ENCODE data around the gene LTV1. TPM values are rescaled to one million over a fixed set of nuclear protein-coding genes. Genes with fewer than 3 reads are reported as not detected.
"Not testable (repeated sequence)": the region's sequence is repeated elsewhere in the genome, so short reads cannot be mapped to it uniquely, and the experiment has no call there.

LTV1 gene
- total RNA-seq, 2 experiments from 2014 or later, result 18.3 to 18.8 TPM

- DNase-seq, POLR2A ChIA-PET, H3K27me3 Mint-ChIP-seq, H3K27ac Mint-ChIP-seq, H3K9me3 Mint-ChIP-seq, H3K4me3 Mint-ChIP-seq, H3K4me1 Mint-ChIP-seq: not testable (repeated sequence)
- CTCF ChIA-PET, result interaction anchor here (1.1 kb wide), 1 partner anchor 309 kb away, joined by 3 read pairs; no protein-coding TSS in a partner anchor
- peaks cover 95% of the 10 kb centered on the region for H3K36me3 Mint-ChIP-seq (ENCODE audit: low read depth)
These were observed 11.9 kb downstream of the LTV1 start for GRCh38 chr6:143855057-143855456.

DNA sequence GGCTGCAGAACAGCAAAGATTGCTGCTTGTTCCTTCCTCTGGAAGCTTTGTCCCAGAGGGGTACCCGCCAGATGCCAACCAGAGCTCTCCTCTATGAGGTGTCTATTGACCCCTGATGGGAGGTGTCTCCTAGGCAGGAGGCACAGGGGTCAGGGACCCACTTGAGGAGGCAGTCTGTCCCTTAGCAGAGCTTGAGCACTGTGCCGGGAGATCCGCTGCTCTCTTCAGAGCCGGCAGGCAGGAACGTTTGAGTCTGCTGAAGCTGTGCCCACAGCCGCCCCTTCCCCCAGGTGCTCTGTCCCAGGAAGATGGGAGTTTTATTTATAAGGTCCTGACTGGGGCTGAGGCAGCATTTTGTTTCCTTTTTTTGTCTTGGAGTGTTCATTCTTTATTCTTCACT, 13.6 kb downstream of the LTV1 start:
- POLR2A ChIA-PET, H3K27ac Mint-ChIP-seq, CTCF ChIA-PET, H3K27me3 Mint-ChIP-seq, H3K4me3 Mint-ChIP-seq, H3K4me1 Mint-ChIP-seq, H3K9me3 Mint-ChIP-seq, DNase-seq: not testable (repeated sequence)
- peaks cover 90% of the 10 kb centered on the region for H3K36me3 Mint-ChIP-seq (ENCODE audit: low read depth)

DNA sequence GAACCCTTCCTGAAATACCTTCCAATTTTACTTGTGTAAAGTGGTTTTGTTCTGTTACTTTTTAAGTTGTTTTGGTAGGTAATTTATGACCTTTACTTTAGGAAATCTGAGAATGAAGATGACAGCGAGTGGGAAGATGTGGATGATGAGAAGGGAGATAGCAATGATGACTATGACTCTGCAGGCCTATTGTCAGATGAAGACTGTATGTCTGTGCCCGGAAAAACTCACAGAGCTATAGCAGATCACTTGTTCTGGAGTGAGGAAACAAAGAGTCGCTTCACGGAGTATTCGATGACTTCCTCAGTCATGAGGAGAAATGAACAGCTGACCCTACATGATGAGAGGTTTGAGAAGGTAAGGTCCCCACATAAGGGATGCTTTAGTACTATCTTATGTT, 14.5 kb downstream of the LTV1 start:
- no peaks in the 10 kb centered on the region for H3K27me3 Mint-ChIP-seq
- no peak for DNase-seq
- H3K36me3 Mint-ChIP-seq (ENCODE audit: low read depth), result peaks cover 85% of the 10 kb centered on the region
- no peak overlapping the region for H3K27ac Mint-ChIP-seq
- CTCF ChIA-PET, result no interaction called here
- H3K4me1 Mint-ChIP-seq, result no peaks in the 10 kb centered on the region
- POLR2A ChIA-PET, result interaction anchor here (0.8 kb wide), 1 partner anchor 13 kb away, joined by 5 read pairs; no protein-coding TSS in a partner anchor
- H3K4me3 Mint-ChIP-seq, result no peak overlapping the region
- H3K9me3 Mint-ChIP-seq, result peaks cover 2% of the 10 kb centered on the region

DNA sequence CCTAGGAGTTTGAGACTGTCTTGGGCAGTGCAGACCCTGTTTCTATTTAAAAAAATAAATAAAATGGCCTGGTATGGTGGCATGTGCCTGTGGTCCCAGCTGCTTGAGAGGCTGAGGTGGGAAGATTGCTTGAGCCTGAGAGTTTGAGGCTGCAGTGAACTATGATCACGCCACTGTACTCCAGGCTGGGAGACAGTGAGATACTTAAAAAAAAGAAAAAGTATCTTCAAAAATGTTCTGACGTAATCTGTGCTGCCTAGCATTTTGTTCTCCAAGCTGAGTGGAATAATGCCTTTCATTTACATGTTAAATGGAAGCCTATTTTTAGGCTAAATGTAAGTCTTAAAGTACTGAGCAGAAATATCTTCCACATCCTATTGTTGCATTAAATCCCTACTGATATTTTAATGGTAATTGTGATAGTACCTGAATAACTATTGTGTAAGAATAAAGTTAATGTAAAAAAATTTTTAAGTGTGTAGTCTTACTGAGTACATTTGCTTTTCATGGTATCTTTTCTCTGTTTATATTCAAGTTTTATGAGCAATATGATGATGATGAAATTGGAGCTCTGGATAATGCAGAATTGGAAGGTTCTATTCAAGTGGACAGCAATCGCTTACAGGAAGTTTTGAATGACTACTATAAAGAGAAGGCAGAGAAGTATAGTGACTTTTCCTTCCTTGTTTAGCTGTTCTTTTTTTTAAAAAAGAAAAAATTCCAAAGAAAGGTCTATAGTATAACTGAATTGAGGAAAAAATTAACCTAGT, 16.9 kb downstream of the LTV1 start:
- Mint-ChIP-seq H3K36me3 (ENCODE audit: low read depth) (peaks cover 76% of the 10 kb centered on the region), H3K27ac (no peak overlapping the region), H3K27me3 (no peaks in the 10 kb centered on the region), H3K9me3 (no peaks in the 10 kb centered on the region), H3K4me1 (no peaks in the 10 kb centered on the region), H3K4me3 (no peak overlapping the region)
- ChIA-PET POLR2A (interaction anchor here (5.0 kb wide), 1 partner anchor 16 kb away, joined by 20 read pairs; the partner anchor contains the start of gene LTV1), CTCF (interaction anchor here (2.1 kb wide), 1 partner anchor 285 kb away, joined by 5 read pairs; no protein-coding TSS in a partner anchor)
- DNase-seq, result no peak

GRCh38 chr6:143863771-143864170, 20.6 kb downstream of the LTV1 start:
- H3K4me3 Mint-ChIP-seq, result no peak overlapping the region
- DNase-seq, result no peak
- H3K4me1 Mint-ChIP-seq, result no peaks in the 10 kb centered on the region
- no peaks in the 10 kb centered on the region for H3K27me3 Mint-ChIP-seq
- peaks cover 4% of the 10 kb centered on the region for H3K9me3 Mint-ChIP-seq
- ChIA-PET POLR2A (interaction anchor here (5.0 kb wide), 1 partner anchor 20 kb away, joined by 20 read pairs; the partner anchor contains the start of gene LTV1), CTCF (interaction anchor here (1.3 kb wide), 1 partner anchor 288 kb away, joined by 3 read pairs; no protein-coding TSS in a partner anchor)
- peaks cover 54% of the 10 kb centered on the region for H3K36me3 Mint-ChIP-seq (ENCODE audit: low read depth)
- H3K27ac Mint-ChIP-seq, result no peak overlapping the region

- POLR2A ChIA-PET, result no interaction called here
- no peak within 1 kb of the TSS for H3K4me3 Mint-ChIP-seq
- peaks cover 50% of the 10 kb centered on the region for H3K36me3 Mint-ChIP-seq (ENCODE audit: low read depth)
- CTCF ChIA-PET, result interaction anchor here (1.3 kb wide), 1 partner anchor 288 kb away, joined by 3 read pairs; no protein-coding TSS in a partner anchor
- no peaks in the 10 kb centered on the region for H3K27me3 Mint-ChIP-seq
- H3K27ac Mint-ChIP-seq, result no peak within 1 kb of the TSS
- H3K4me1 Mint-ChIP-seq, result no peaks in the 10 kb centered on the region
- no peak for DNase-seq
- H3K9me3 Mint-ChIP-seq, result peaks cover 4% of the 10 kb centered on the region
These were observed 21.1 kb downstream of the LTV1 start, which contains the start of gene ZC2HC1B for GRCh38 chr6:143864234-143864633. ZC2HC1B (plus strand) TSS chr6:143864474; CDS start chr6:143864540, 66 bp downstream.

GRCh38 chr6:143867236-143867635, 24.1 kb downstream of the LTV1 start:
- no peak overlapping the region for H3K27ac Mint-ChIP-seq

DNA sequence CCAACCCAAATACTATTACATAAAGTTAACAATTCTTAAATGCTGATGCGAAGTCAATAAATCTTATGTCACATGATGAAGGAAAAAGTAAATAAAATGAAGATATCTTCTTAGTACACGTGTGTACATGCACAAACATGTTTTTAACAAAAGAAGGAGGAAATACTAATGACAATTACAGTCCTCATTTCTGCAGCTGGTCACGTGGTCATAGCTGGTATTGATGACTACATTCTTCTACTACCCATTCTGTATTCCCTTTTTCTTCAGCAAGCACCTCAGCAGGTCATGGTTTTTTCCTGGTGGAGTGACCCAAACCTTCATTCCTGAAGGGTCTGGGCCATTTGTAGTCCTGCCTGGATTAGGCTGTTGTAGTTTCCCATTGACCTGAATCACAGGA, 25.7 kb downstream of the LTV1 start:
- H3K4me3 Mint-ChIP-seq, DNase-seq: not testable (repeated sequence)

More at GRCh38 chr6:143867236-143867635, 24.1 kb downstream of the LTV1 start:
- Mint-ChIP-seq H3K4me1 (peaks cover 3% of the 10 kb centered on the region), H3K9me3 (peaks cover 6% of the 10 kb centered on the region), H3K4me3 (no peak overlapping the region), H3K27me3 (no peaks in the 10 kb centered on the region), H3K36me3 (ENCODE audit: low read depth) (peaks cover 30% of the 10 kb centered on the region)
- ChIA-PET POLR2A (interaction anchor here (1.1 kb wide), 1 partner anchor 24 kb away, joined by 4 read pairs; the partner anchor contains the start of gene LTV1), CTCF (no interaction called here)
- DNase-seq, result no peak

DNA sequence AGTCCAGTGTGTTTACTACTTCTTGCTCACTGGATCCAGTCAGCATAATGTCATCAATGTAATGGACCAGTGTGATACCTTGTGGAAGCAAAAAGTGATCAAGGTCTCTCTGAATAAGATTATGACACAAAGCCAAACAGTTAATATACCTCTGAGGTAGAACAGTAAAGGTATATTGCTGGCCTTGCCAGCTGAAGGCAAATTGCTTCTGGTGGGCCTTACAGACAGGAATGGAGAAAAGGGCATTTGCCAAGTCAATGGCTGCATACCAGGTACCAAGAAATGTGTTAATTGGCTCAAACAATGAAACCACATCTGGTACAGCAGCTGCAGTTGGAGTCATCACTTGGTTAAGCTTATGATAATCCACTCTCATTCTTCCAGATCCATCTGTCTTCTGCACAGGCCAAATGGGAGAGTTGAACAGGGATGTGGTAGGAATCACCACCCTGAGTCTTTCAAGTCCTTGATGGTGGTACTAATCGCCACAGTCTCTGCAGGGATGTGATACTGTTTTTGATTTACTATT, 28.1 kb downstream of the LTV1 start:
- CTCF ChIA-PET, result interaction anchor here (0.6 to 1.5 kb wide), 2 partner anchors 27 to 279 kb away, joined by 3 to 6 read pairs; partner anchors contain the start of gene LTV1
- DNase-seq, H3K27ac Mint-ChIP-seq, H3K27me3 Mint-ChIP-seq, H3K4me3 Mint-ChIP-seq: not testable (repeated sequence)
- H3K4me1 Mint-ChIP-seq, result peaks cover 15% of the 10 kb centered on the region
- peaks cover 12% of the 10 kb centered on the region for H3K36me3 Mint-ChIP-seq (ENCODE audit: low read depth)
- H3K9me3 Mint-ChIP-seq, result peaks cover 22% of the 10 kb centered on the region
- POLR2A ChIA-PET, result interaction anchor here (1.9 kb wide), 1 partner anchor 28 kb away, joined by 6 read pairs; the partner anchor contains the start of gene LTV1

More for the DNA sequence above, 25.7 kb downstream of the LTV1 start:
- POLR2A ChIA-PET, H3K27me3 Mint-ChIP-seq, CTCF ChIA-PET, H3K27ac Mint-ChIP-seq: not testable (repeated sequence)
- Mint-ChIP-seq H3K9me3 (peaks cover 11% of the 10 kb centered on the region), H3K36me3 (ENCODE audit: low read depth) (peaks cover 21% of the 10 kb centered on the region), H3K4me1 (peaks cover 15% of the 10 kb centered on the region)

GRCh38 chr6:143872201-143872600, 29.1 kb downstream of the LTV1 start:
- Mint-ChIP-seq H3K36me3 (ENCODE audit: low read depth) (peaks cover 8% of the 10 kb centered on the region), H3K9me3 (peaks cover 23% of the 10 kb centered on the region), H3K27ac (no peak overlapping the region), H3K4me3 (no peak overlapping the region), H3K27me3 (no peaks in the 10 kb centered on the region), H3K4me1 (peaks cover 15% of the 10 kb centered on the region)
- POLR2A ChIA-PET, result interaction anchor here (1.9 kb wide), 1 partner anchor 29 kb away, joined by 6 read pairs; the partner anchor contains the start of gene LTV1
- DNase-seq, result no peak
- CTCF ChIA-PET, result interaction anchor here (0.6 to 1.5 kb wide), 2 partner anchors 28 to 280 kb away, joined by 3 to 6 read pairs; partner anchors contain the start of gene LTV1

DNA sequence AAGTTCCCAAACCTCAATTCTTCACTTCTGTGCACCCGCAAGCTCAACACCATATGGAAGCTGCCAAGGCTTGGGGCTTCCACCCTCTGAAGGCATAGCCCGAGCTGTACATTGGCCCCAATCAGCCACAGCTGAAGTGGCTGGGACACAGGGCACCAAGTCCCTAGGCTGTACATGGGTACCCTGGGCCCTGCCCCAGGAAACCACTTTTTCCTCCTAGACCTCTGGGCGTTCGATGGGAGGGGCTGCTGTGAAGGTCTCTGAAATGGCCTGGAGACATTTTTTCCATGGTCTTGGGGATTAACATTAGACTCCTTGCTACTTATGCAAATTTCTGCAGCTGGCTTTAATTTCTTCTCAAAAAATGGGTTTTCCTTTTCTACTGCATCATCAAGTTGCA, 30.5 kb downstream of the LTV1 start:
- H3K27me3 Mint-ChIP-seq; CTCF ChIA-PET; H3K36me3 Mint-ChIP-seq (ENCODE audit: low read depth); H3K4me3 Mint-ChIP-seq; POLR2A ChIA-PET; DNase-seq; H3K27ac Mint-ChIP-seq: not testable (repeated sequence)
- Mint-ChIP-seq H3K4me1 (peaks cover 19% of the 10 kb centered on the region), H3K9me3 (peaks cover 20% of the 10 kb centered on the region)

DNA sequence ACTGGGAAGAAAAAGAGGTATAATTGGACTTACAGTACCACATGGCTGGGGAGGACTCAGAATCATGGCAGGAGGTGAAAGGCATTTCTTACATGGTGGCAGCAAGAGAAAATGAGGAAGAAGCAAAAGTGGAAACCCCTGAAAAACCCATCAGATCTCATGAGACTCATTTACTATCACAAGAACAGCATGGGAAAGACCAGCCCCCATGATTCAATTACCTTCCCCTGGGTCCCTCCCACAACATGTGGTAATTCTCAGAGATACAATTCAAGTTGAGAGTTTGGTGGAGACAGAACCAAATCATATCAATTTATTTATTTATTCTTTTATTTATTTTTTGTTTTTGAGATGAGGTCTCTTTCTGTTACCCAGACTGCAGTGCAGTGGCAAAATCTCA, 31.4 kb downstream of the LTV1 start:
- H3K27me3 Mint-ChIP-seq; DNase-seq; H3K36me3 Mint-ChIP-seq (ENCODE audit: low read depth); H3K4me3 Mint-ChIP-seq; H3K27ac Mint-ChIP-seq; POLR2A ChIA-PET; CTCF ChIA-PET: not testable (repeated sequence)
- Mint-ChIP-seq H3K4me1 (peaks cover 19% of the 10 kb centered on the region), H3K9me3 (peaks cover 19% of the 10 kb centered on the region)

DNA sequence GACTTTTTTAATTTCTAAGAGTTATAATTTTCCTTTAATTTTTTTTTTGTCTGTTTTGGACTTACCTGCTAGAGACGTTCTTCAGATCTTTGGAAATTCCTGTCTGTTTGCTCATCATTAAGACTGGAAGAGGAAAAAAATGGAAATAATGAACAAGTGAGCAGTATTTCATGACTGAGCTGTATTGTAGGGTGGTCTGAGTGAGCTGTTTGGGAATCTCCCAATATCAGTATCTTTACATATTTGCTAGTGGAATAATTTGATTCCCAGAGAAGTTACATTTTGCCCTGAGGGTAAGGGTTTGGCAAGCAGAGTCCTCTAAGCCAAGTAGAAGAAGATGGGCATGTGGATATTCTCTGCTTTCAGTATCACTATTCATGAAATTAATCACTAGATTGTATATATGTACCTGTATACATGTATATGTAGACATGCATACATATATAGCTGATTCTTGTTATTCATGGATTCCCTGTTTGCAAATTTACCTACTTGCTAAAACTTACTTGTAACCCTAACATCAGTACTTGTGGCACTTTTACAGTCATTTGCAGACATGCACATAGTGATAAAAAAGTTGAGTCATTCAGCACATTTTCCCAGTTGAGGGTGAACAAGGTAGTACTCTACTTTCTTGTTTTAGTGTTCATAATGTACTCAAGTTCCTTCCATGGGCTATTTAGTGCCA, 34.6 kb downstream of the LTV1 start:
- POLR2A ChIA-PET, result no interaction called here
- Mint-ChIP-seq H3K4me3 (no peak overlapping the region), H3K27me3 (no peaks in the 10 kb centered on the region)

More for the DNA sequence above, 34.6 kb downstream of the LTV1 start:
- peaks cover 16% of the 10 kb centered on the region for H3K9me3 Mint-ChIP-seq
- peaks cover 13% of the 10 kb centered on the region for H3K4me1 Mint-ChIP-seq
- H3K27ac Mint-ChIP-seq, result no peak overlapping the region
- CTCF ChIA-PET, result no interaction called here
- DNase-seq, result no peak
- H3K36me3 Mint-ChIP-seq (ENCODE audit: low read depth), result peaks cover 8% of the 10 kb centered on the region
